ENCODE results near the gene CSDE1. TPM values are rescaled to one million over a fixed set of nuclear protein-coding genes. Genes with fewer than 3 reads are reported as not detected.

The CSDE1 gene
- total and polyA plus RNA-seq, 2 donors (not counting 3 experiments of a cell fraction or from before 2014, with no cell fraction given): 129 to 492 TPM

- H3K27ac ChIP-seq (ENCODE audit: insufficient read depth, low read depth, low read length): no peak overlapping the region
- H3K4me3 ChIP-seq (replicated peaks in 1 of 3; ENCODE audit: insufficient read depth in 1 of 3, low read depth in 1 of 3, low read length in 3 of 3): no peak overlapping the region
- FAIRE-seq: no peak
- H3K9me3 ChIP-seq (replicated peaks; ENCODE audit: control insufficient read depth, insufficient read depth, low read length): no peaks in the 10 kb centered on the region
- no peaks in the 10 kb centered on the region for H3K79me2 ChIP-seq (ENCODE audit: control insufficient read depth, insufficient read depth, low read length)
- CTCF ChIA-PET: interaction anchor here (0.7 kb wide), 1 partner anchor 1401 kb away, joined by 3 read pairs; no protein-coding TSS in a partner anchor
- POLR2A ChIA-PET: no interaction called here
- DNase-seq (ENCODE audit: low read depth, low spot score): no peak
- no peak overlapping the region for H2AFZ ChIP-seq (ENCODE audit: low read depth, low read length)
- intact Hi-C loops (cut with micrococcal nuclease) (no loop called here), dilution Hi-C loops (cut with MboI; ENCODE audit: extremely low pct_ligation_motif_present, low sequenced_read_pairs) (no loop called here)
- H3K9me1 ChIP-seq (replicated peaks; ENCODE audit: control insufficient read depth, extremely low read depth, insufficient read depth, low read length): no peaks in the 10 kb centered on the region
- TF ChIP-seq POLR2A (IDR thresholded peaks at IDR 0.05; ENCODE audit: low read depth, low read length) (no peak), JUN (IDR thresholded peaks at IDR 0.05; ENCODE audit: borderline replicate concordance, insufficient read depth, insufficient read length, low read depth) (no peak), POLR2AphosphoS5 (IDR thresholded peaks at IDR 0.05; ENCODE audit: insufficient read depth, low read depth, low read length) (no peak), CTCF (IDR thresholded peaks at IDR 0.05; ENCODE audit: extremely low read depth in 1 of 2, insufficient read depth in 1 of 2, low read depth in 1 of 2, low read length in 2 of 2) (no peak), MAX (IDR thresholded peaks at IDR 0.05; ENCODE audit: insufficient read depth, insufficient read length) (no peak), FOS (IDR thresholded peaks at IDR 0.05; ENCODE audit: borderline replicate concordance, insufficient read depth, low read length) (no peak), GATA2 (IDR thresholded peaks at IDR 0.05; ENCODE audit: insufficient read depth, insufficient read length, low read depth, low read length) (no peak), MYC (IDR thresholded peaks at IDR 0.05; ENCODE audit: low read depth, low read length) (no peak), EZH2 (IDR thresholded peaks at IDR 0.05; ENCODE audit: borderline replicate concordance, low read depth, low read length, severe bottlenecking) (no peak)
- no peaks in the 10 kb centered on the region for H3K4me1 ChIP-seq (ENCODE audit: control insufficient read depth, extremely low read depth, insufficient read depth, low read length)
- H3K9ac ChIP-seq (replicated peaks; ENCODE audit: extremely low read depth, insufficient read depth, low read length): no peak overlapping the region
- H3K36me3 ChIP-seq (ENCODE audit: control insufficient read depth in 2 of 2, extremely low read depth in 1 of 2, insufficient read depth in 2 of 2, low read length in 2 of 2): no peaks in the 10 kb centered on the region
- H3K4me2 ChIP-seq (ENCODE audit: insufficient read depth, low read length): no peak overlapping the region
- no TSS peak for BruUV-seq (replicated peaks)
- H3K27me3 ChIP-seq (ENCODE audit: control insufficient read depth in 2 of 2, insufficient read depth in 2 of 2, low read length in 2 of 2): no peaks in the 10 kb centered on the region
- H4K20me1 ChIP-seq (replicated peaks; ENCODE audit: control insufficient read depth, extremely low read depth, insufficient read depth, low read length): no peaks in the 10 kb centered on the region
These were observed 6.9 kb upstream of the CSDE1 start for GRCh38 chr1:114764689-114765088.

Data from endothelial cell of umbilical vein (primary cell).